GM13976 (cell line): ENCODE data around the gene ANP32A.
A peak's percentile ranks its signal among the peaks of the same experiment; 100 is the strongest.

Source experiments
- DNase-seq: peaks from one replicate; pipeline ENCODE4 v3.0.0; 2012; ENCODE audit warnings: low spot score
- in situ Hi-C: fragments of 300-500 bp; cut with MboI; formaldehyde crosslinking; loops from one replicate; pipeline ENCODE4 v1.12.0; 2022; ENCODE audit warnings: low sequenced_read_pairs, mixed read lengths, inconsistent platforms; ENCODE audit not compliant: unreplicated experiment
- TF ChIP-seq, protein P1 (sequence below): IDR thresholded peaks from 2 replicates; pipeline ENCODE4 v1.5.1; 2012; ENCODE audit warnings: borderline replicate concordance, mild to moderate bottlenecking; ENCODE audit not compliant: insufficient read depth; ENCODE audit errors: extremely low read depth, missing control alignments, control extremely low read depth

Gene ANP32A

DNA sequence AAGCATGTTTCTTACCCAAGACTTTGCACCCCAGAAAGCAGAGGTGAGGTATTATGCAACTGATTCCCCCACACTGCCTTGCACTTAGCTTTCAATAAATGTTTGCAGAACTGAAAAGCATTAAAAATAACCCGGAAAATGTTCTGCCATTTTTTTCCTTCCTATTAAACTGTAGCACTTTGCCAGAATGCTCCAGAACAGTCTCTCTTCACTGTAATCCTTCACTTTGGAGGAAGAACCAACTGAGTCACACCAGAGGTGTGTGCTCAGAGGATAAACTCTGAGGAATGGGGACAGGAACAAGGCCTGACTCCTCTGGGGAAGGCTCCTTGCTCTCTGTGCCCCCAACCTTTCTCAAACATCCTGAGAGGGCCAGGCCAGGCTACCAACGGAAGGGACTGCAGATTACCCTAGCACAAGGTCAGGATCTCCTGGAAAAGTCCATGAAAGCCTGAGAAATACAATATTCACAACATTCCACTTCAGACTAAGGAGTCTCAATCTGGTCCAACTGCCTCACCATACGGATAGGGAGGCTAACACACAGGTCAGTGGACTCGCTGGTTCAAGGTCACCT is 19.0 kb downstream of the ANP32A start:
- in situ Hi-C loops: no loop called here
- TF ChIP-seq, protein P1, sequence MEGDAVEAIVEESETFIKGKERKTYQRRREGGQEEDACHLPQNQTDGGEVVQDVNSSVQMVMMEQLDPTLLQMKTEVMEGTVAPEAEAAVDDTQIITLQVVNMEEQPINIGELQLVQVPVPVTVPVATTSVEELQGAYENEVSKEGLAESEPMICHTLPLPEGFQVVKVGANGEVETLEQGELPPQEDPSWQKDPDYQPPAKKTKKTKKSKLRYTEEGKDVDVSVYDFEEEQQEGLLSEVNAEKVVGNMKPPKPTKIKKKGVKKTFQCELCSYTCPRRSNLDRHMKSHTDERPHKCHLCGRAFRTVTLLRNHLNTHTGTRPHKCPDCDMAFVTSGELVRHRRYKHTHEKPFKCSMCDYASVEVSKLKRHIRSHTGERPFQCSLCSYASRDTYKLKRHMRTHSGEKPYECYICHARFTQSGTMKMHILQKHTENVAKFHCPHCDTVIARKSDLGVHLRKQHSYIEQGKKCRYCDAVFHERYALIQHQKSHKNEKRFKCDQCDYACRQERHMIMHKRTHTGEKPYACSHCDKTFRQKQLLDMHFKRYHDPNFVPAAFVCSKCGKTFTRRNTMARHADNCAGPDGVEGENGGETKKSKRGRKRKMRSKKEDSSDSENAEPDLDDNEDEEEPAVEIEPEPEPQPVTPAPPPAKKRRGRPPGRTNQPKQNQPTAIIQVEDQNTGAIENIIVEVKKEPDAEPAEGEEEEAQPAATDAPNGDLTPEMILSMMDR: no peak

DNA sequence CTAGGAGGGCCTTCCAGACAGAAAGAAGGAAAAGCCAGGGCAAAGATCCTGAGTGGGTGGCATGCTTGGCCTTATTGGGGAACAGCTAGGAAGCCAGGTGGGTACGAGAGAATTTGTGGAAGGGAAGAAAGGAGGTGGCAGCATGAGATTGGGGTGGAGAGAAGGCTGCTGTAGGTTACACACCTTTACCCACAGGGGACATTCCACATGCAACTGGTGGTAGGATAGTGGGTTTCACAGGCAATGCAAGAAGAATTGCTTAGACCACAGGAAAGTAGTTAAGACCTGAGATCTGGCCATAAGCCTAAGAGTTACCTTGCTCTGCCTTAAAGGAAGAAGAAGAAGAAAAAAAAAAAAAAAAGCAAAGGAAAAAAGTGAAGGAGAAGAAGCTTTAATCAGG is 19.8 kb downstream of the ANP32A start:
- DNase-seq: no peak
- TF ChIP-seq, protein P1: no peak
- in situ Hi-C loops: no loop called here

More for the DNA sequence above, 19.0 kb downstream of the ANP32A start:
- DNase-seq: no peak

DNA sequence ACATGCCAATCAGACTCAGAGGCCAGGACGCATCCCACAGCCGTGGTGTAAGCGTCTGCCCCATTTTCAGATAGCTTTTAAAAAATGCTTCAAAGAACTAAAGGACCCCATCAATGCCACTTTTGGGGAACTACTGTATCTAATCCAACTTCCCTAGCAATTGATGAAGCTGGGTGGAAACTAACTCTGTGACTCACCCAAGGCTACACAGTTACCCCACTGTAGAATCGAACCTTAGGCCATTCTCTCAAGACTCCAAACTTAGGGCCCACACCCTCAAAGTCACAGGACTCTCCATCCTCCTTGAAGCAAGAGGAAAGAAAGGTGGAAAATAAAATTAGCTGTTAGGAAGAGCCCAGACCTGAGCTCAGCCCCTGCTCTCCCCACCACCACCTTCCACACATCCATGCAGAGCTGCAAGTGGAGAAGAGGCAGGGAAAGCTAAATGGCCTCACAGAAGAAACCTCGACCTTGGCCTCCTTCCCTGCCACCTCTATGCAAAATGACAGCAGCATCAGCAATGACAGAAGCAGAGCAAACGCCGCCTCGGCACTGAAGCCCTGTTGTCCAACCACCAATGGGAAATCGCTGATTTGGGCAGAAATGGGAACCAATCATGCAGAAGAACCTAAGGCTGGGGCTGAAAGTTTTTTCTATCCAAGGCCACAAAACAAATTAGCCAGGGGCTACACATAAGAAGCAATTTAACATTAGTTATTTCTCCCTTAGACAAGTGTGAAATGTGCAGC is 22.2 kb downstream of the ANP32A start:
- TF ChIP-seq, protein P1: no peak
- in situ Hi-C loops: no loop called here
- no peak for DNase-seq

DNA sequence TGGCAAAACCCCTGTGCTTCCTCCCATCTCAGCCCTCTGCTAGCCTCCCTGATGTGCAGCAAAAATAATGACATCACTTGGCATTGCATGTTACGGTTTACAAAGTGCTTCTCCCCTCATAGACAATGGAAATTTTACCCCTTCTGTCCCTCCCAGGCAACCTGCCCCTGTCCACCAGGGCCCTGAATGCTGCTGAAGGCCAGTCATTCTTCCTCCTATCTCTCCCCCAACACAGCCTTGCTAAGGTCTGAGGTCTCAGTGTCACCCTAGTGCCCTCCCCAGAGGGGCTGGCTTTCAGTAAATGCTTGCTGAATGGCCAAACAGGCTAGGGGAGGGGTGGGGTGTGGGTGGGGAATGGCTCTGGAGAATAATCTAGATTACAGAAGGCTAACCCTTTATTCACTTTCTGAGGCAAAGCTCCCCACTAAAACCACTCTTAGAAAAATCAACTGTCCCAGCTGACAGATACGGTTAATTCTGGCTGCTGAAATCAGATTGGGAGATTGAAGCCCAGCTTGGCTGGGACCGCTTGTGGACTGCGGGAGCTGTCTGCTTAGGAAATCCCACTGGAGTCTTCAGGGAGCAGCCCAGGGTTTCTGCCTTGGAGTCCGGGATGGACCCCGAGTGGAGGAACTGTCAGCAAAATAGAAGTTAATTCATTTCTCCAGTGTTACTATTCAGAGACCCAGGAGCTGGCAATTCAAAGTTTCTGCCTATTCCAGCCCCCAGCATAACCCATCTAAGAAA is 22.9 kb downstream of the ANP32A start:
- in situ Hi-C loops: no loop called here
- TF ChIP-seq, protein P1: no peak
- DNase-seq: peak; percentile 49

DNA sequence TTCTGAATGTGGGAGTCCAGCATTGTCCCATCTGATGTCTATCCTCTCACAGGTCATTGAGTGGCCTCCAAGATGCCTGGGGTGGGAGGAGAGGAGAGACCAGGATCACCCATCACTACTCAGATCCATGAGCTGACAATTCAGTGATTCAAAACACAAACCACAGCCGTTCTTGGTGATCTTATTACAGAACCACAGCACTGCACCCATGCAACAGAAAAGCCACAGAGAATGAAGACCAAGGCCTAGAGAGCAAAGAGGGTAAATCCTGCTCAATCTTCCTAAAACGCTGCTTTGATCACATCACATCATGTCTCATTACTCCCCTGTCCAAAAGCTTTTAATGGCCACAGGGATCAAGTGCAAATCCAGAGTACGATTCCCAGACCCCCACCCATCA is 23.5 kb downstream of the ANP32A start:
- in situ Hi-C loops: no loop called here
- TF ChIP-seq, protein P1: no peak
- DNase-seq: peak; percentile 47

DNA sequence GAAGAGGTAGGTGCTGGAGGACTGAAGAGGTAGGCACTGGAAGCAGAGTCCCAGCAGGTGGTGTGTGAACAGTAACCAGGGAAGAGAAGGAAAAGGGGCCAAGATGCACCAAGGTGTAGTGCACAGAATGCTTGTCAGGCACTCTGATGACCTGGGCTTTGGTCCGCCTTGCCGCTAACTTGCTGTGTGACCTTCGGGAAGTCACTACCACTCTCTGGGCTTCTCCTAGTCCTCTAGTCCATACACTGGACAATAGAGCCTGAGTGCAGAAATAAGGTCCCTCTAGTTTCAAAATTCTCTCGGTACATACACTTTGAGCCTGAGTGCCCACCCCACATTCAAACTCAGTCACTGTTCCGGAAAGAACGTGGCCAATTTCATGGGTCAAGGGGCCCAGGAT is 24.1 kb downstream of the ANP32A start:
- in situ Hi-C loops: no loop called here
- DNase-seq: no peak
- TF ChIP-seq, protein P1: no peak
